ENCODE data around the gene RNF214. TPM values are rescaled to one million over a fixed set of nuclear protein-coding genes. Genes with fewer than 3 reads are reported as not detected.
"Not testable (repeated sequence)": the region's sequence is repeated elsewhere in the genome, so short reads cannot be mapped to it uniquely, and the experiment has no call there.

Gene RNF214
- total and polyA plus RNA-seq, 11 donors = 8.0 to 31.9 (median 19.5) TPM

- ATAC-seq = peak in 3 of 4 donors; percentile 51 to 71 (median 68)
- WGBS, 4 donors = 77 to 84% methylated on average over 5 to 6 of the region's 11 CpGs; no CpG with 5 or more reads in 2 of the 4 donors
- intact Hi-C loops (cut with DNase I) = loop anchor here in 4 of 10 donors (5.0 kb wide), 1 partner anchor 75 kb away; no protein-coding TSS in a partner anchor
Observed at GRCh38 chr11:117206859-117207258, 25.6 kb upstream of the RNF214 start.

GRCh38 chr11:117207481-117207880 lies 25.0 kb upstream of the RNF214 start:
- not testable (repeated sequence) for H3K27me3 ChIP-seq, H3K9me3 ChIP-seq, H3K27ac ChIP-seq, H3K4me3 ChIP-seq, ATAC-seq
- intact Hi-C loops (cut with DNase I) = loop anchor here in 4 of 10 donors (5.0 kb wide), 1 partner anchor 75 kb away; no protein-coding TSS in a partner anchor
- peaks cover 0 to 31% (median 11%) of the 10 kb centered on the region in 12 donors for H3K4me1 ChIP-seq
- H3K36me3 ChIP-seq = peaks cover 0 to 57% (median 40%) of the 10 kb centered on the region in 9 donors
- 89 to 97% (median 95%) methylated on average over 4 to 5 of the region's 5 CpGs for WGBS, 4 donors
- peak in 1 of 5 donors; percentile 20 for DNase-seq

More at GRCh38 chr11:117206859-117207258, 25.6 kb upstream of the RNF214 start:
- H3K27ac ChIP-seq = peak overlapping the region in 1 of 12 donors; percentile 42
- H3K4me1 ChIP-seq = peaks cover 0 to 31% (median 11%) of the 10 kb centered on the region in 12 donors
- DNase-seq = peak in 1 of 5 donors; percentile 28
- H3K27me3 ChIP-seq, H3K4me3 ChIP-seq, H3K9me3 ChIP-seq: not testable (repeated sequence)
- peaks cover 0 to 51% (median 38%) of the 10 kb centered on the region in 9 donors for H3K36me3 ChIP-seq
- peak in 1 of 12 donors; percentile 15 for TF ChIP-seq CTCF (IDR thresholded peaks at IDR 0.05)

- intact Hi-C loops (cut with DNase I) = loop anchor here in 6 of 10 donors (2.0 to 5.0 kb wide), 3 partner anchors 74 to 76 kb away; no protein-coding TSS in a partner anchor
- not testable (repeated sequence) for H3K4me3 ChIP-seq, H3K9me3 ChIP-seq, ATAC-seq, H3K27me3 ChIP-seq
- Histone ChIP-seq H3K36me3 (peaks cover 0 to 61% (median 40%) of the 10 kb centered on the region in 9 donors), H3K4me1 (peaks cover 0 to 20% (median 11%) of the 10 kb centered on the region in 12 donors), H3K27ac (peak overlapping the region in 1 of 12 donors; percentile 51)
- DNase-seq = peak in 1 of 5 donors; percentile 49
- WGBS, 4 donors = 60 to 89% (median 86%) methylated on average over 2 to 9 of the region's 13 CpGs
Observed at GRCh38 chr11:117208710-117209109, 23.8 kb upstream of the RNF214 start.

DNA sequence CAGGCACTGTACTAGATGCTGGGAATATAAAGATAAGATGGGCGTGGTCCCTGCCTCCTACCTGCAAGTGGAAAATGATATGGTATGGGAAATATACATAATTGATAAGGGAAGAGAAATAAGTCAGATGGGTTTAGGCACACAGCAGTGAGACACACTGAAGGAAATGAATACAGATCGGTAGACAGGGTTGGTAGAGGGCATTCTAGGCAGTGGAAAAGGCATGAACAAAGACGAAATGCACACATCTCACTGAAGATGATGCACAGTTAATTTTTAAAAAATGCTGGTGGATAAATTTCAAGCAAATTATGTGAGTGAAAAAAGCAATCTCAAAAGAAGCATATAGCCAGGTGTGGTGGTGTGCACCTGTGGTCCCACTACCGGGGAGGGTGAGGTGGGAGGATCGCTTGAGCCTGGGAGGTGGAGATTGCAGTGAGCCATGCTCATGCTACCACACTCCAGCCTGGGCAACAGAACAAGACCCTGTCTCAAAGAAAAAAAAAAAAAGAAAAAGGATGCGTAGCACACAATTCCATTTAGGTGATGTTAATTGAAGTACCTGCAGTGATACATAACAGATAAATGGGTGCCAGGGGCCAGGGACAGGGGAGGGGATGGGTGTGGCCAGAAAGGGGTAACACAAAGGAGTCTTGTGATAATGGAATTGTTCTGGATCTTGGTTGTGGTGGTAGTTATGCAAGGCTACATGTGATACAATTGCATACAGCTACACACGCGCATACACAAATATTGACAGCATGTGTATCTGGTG lies 22.9 kb upstream of the RNF214 start:
- intact Hi-C loops (cut with DNase I) = loop anchor here in 6 of 10 donors (2.0 to 5.0 kb wide), 3 partner anchors 75 to 77 kb away; no protein-coding TSS in a partner anchor
- ATAC-seq, H3K9me3 ChIP-seq, H3K4me3 ChIP-seq, H3K27me3 ChIP-seq: not testable (repeated sequence)
- WGBS, 4 donors = 90 to 93% (median 91%) methylated on average over 7 to 8 of the region's 8 CpGs
- H3K4me1 ChIP-seq = peaks cover 0 to 12% (median 5%) of the 10 kb centered on the region in 12 donors
- peak in 2 of 5 donors; percentile 16 to 28 for DNase-seq
- H3K27ac ChIP-seq = peak overlapping the region in 1 of 12 donors; percentile 41
- H3K36me3 ChIP-seq = peaks cover 0 to 61% (median 40%) of the 10 kb centered on the region in 9 donors

DNA sequence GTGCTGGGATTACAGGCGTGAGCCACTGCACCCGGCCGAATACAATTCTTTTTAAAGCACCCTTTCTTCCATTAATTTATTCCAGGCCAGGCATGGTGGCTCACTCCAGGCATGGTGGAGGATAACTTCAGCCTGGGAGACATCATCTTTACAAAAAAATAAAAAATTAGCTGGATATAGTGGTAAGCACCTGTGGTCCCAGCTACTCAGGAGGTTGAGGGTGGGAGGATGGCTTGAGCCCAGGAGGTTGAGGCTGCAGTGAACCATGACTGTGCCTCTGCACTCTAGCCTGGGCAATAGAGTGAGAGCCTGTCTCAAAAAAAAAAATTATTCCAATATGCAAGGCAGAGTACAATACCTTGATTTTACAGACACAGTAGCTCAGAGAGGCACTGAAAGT lies 21.9 kb upstream of the RNF214 start:
- H3K27me3 ChIP-seq = no peaks in the 10 kb centered on the region
- H3K9me3 ChIP-seq = no peaks in the 10 kb centered on the region
- peaks cover 0 to 62% (median 37%) of the 10 kb centered on the region in 9 donors for H3K36me3 ChIP-seq
- intact Hi-C loops (cut with DNase I) = no loop called here
- H3K4me3 ChIP-seq = no peak overlapping the region
- TF ChIP-seq CTCF (IDR thresholded peaks at IDR 0.05) (no peak), POLR2A (IDR thresholded peaks at IDR 0.05) (no peak)
- H3K27ac ChIP-seq = peak overlapping the region in 1 of 12 donors; percentile 41
- WGBS, 4 donors = 96 to 100% (median 98%) methylated on average over 3 of the region's 3 CpGs
- DNase-seq = peak in 1 of 5 donors; percentile 2
- H3K4me1 ChIP-seq = peaks cover 0 to under 1% (median 0%) of the 10 kb centered on the region in 12 donors
- no peak for ATAC-seq
